HCT116 (cell line): Measurements from ENCODE around the gene NRIP3. TPM values are rescaled to one million over a fixed set of nuclear protein-coding genes. Genes with fewer than 3 reads are reported as not detected.
A peak's percentile ranks its signal among the peaks of the same experiment; 100 is the strongest.

Source experiments
- ATAC-seq: fragments of 200-7000 bp; cut with Tn5 transposase; 2 replicates; pipeline ENCODE4 v1.9.1; 2020; ENCODE audit warnings: mild to moderate bottlenecking, moderate library complexity
- BruUV-seq: library from RNA; stranded (reverse); fragments of 400-500 nt; replicated peaks from 2 replicates; lab custom pipeline; 2021; lab: Mats Ljungman, UMichigan
- CTCF ChIA-PET: fragments of 300-600 bp; sonication (Branson Sonifier 250); formaldehyde crosslinking; loops from one replicate; lab custom pipeline; 2021; ENCODE audit warnings: antibody characterized with exemption; lab: Charles Lee
- POLR2A ChIA-PET: fragments of 300-600, 350-600 bp; sonication (Branson Sonifier 250); formaldehyde crosslinking; loops from one replicate; lab custom pipeline; 2021; ENCODE audit warnings: antibody characterized with exemption; lab: Charles Lee
- RAD21 ChIA-PET, 2 experiments: fragments of 300-600 bp; sonication (Branson Sonifier 250); formaldehyde crosslinking; loops; one replicate each; lab custom pipeline; 2023; ENCODE audit warnings: low total read pairs in 2 of 2; ENCODE audit not compliant: uncharacterized antibody in 2 of 2, unreplicated experiment in 2 of 2, low non-redundant PET in 1 of 2; lab: Charles Lee
- DNase-seq: peaks from one replicate; pipeline ENCODE4 v3.0.0-alpha.2; 2010; ENCODE audit warnings: low read depth, low spot score
- H2AFZ ChIP-seq: fragments of 200-600 bp; shearing (Covaris generic), sonication (generic); 2 replicates; pipeline ENCODE4 v1.6.1; 2017; ENCODE audit warnings: low read depth, mixed run types, mixed read lengths, antibody characterized with exemption, low read length; ENCODE audit not compliant: poor library complexity, severe bottlenecking
- H3K27ac ChIP-seq: 2 replicates; pipeline ENCODE4 v1.5.1; 2012; ENCODE audit warnings: low read depth, low read length
- H3K27me3 ChIP-seq: fragments of 200-600 bp; sonication (generic); 2 replicates; pipeline ENCODE4 v1.6.1; 2016; ENCODE audit warnings: mixed run types, low read length, mixed read lengths; ENCODE audit not compliant: insufficient read depth
- H3K36me3 ChIP-seq, 2 experiments: fragments of 200-500 bp in 1 of 2; fragments of 200-600 bp in 1 of 2; sonication (Bioruptor generic) in 1 of 2; sonication (generic) in 1 of 2; 2 replicates each; pipeline versions ENCODE4 v1.5.1 to v1.6.1; 2014 to 2016; ENCODE audit warnings: low read length in 2 of 2, inconsistent platforms in 1 of 2, mixed read lengths in 1 of 2, mixed run types in 1 of 2; ENCODE audit not compliant: insufficient read depth in 2 of 2, control insufficient read depth in 1 of 2
- H3K4me1 ChIP-seq, 2 experiments: fragments of 200-600 bp in 1 of 2; sonication (generic) in 1 of 2; 2 replicates each; pipeline versions ENCODE4 v1.5.1 to v1.6.1; 2012 to 2017; ENCODE audit warnings: low read length in 2 of 2, inconsistent platforms in 1 of 2, mild to moderate bottlenecking in 1 of 2, mixed read lengths in 1 of 2, mixed run types in 1 of 2, moderate library complexity in 1 of 2; ENCODE audit not compliant: insufficient read depth in 2 of 2, control insufficient read depth in 1 of 2
- H3K4me2 ChIP-seq: fragments of 200-600 bp; sonication (generic); 2 replicates; pipeline ENCODE4 v1.6.1; 2017; ENCODE audit warnings: mixed run types, low read length, mixed read lengths
- H3K4me3 ChIP-seq, 2 experiments: fragments of 200-600 bp in 1 of 2; sonication (generic) in 1 of 2; replicated peaks in 1 of 2; 2 replicates each; pipeline ENCODE4 v1.5.1; 2011 to 2016; ENCODE audit warnings: low read length in 2 of 2, control low read depth in 1 of 2, low read depth in 1 of 2, mild to moderate bottlenecking in 1 of 2, mixed read lengths in 1 of 2, mixed run types in 1 of 2
- H3K79me2 ChIP-seq: fragments of 200-600 bp; sonication (generic); 2 replicates; pipeline ENCODE4 v1.6.1; 2017; ENCODE audit warnings: mild to moderate bottlenecking, mixed run types, low read length, moderate library complexity, mixed read lengths; ENCODE audit not compliant: insufficient read depth
- H3K9ac ChIP-seq: fragments of 200-600 bp; sonication (generic); 2 replicates; pipeline ENCODE4 v1.6.1; 2016; ENCODE audit warnings: low read length, mixed read lengths
- H3K9me2 ChIP-seq: fragments of 200-600 bp; sonication (generic), shearing (Covaris generic); 2 replicates; pipeline ENCODE4 v1.6.1; 2017; ENCODE audit warnings: mixed run types, mild to moderate bottlenecking, moderate library complexity; ENCODE audit not compliant: insufficient read depth
- H3K9me3 ChIP-seq, 2 experiments: fragments of 200-500 bp in 1 of 2; fragments of 200-600 bp in 1 of 2; sonication (Bioruptor generic) in 1 of 2; sonication (generic) in 1 of 2; 2 replicates each; pipeline ENCODE4 v1.6.1; 2014 to 2017; ENCODE audit warnings: low read length in 2 of 2, mixed read lengths in 2 of 2, inconsistent platforms in 1 of 2, low read depth in 1 of 2, mild to moderate bottlenecking in 1 of 2, mixed run types in 1 of 2, moderate library complexity in 1 of 2; ENCODE audit not compliant: control insufficient read depth in 1 of 2, insufficient read depth in 1 of 2
- H4K20me1 ChIP-seq: fragments of 200-600 bp; sonication (generic), shearing (Covaris generic); 2 replicates; pipeline ENCODE4 v1.6.1; 2017; ENCODE audit warnings: mixed run types, mild to moderate bottlenecking, moderate library complexity; ENCODE audit not compliant: insufficient read depth
- ATF3 ChIP-seq: IDR thresholded peaks from 2 replicates; pipeline ENCODE4 v1.6.1; 2012
- CTCF ChIP-seq, 3 experiments: fragments of 200-600 bp in 1 of 3; sonication (generic) in 1 of 3; IDR thresholded peaks in 2 of 3; conservative IDR thresholded peaks in 1 of 3; 2 replicates each; pipeline ENCODE4 v1.5.1; 2012 to 2017; ENCODE audit warnings: low read depth in 2 of 3, low read length in 2 of 3, antibody characterized with exemption in 1 of 3, borderline replicate concordance in 1 of 3, control low read depth in 1 of 3, mild to moderate bottlenecking in 1 of 3, mixed read lengths in 1 of 3, mixed run types in 1 of 3, moderate library complexity in 1 of 3; ENCODE audit not compliant: insufficient read depth in 1 of 3
- JUND ChIP-seq: IDR thresholded peaks from 2 replicates; pipeline ENCODE4 v1.6.1; 2012
- MAX ChIP-seq: IDR thresholded peaks from 2 replicates; pipeline ENCODE4 v1.6.1; 2012
- RAD21 ChIP-seq: IDR thresholded peaks from 2 replicates; pipeline ENCODE4 v1.6.1; 2012; ENCODE audit warnings: low read depth, mild to moderate bottlenecking
- intact Hi-C: fragments of 100-400 bp; cut with micrococcal nuclease; formaldehyde crosslinking; loops from 2 replicates; pipeline ENCODE4 v1.10.0; 2022
- total RNA-seq: library from RNA; stranded (reverse); gene quantifications from one replicate; pipeline ENCODE4 v1.2.1, GENCODE V29; 2021; ENCODE audit not compliant: unreplicated experiment

The NRIP3 gene
- total RNA-seq, 1 experiment from 2014 or later, result 0.15 TPM

- Histone ChIP-seq H3K36me3 (no peaks in the 10 kb centered on the region), H4K20me1 (no peaks in the 10 kb centered on the region), H3K9me3 (no peaks in the 10 kb centered on the region), H3K9me2 (no peaks in the 10 kb centered on the region), H3K27me3 (no peaks in the 10 kb centered on the region), H3K9ac (no peak overlapping the region; the same call in 1 of the 2 replicates), H3K4me3 (no peak overlapping the region), H3K79me2 (peaks cover 45% of the 10 kb centered on the region), H3K4me2 (no peak overlapping the region), H3K27ac (no peak overlapping the region), H3K4me1 (peaks cover 10 to 25% of the 10 kb centered on the region in 2 experiments), H2AFZ (no peak overlapping the region)
- ChIA-PET CTCF (interaction anchor here (1.0 kb wide), 1 partner anchor 49 kb away, joined by 3 read pairs; no protein-coding TSS in a partner anchor), RAD21 (no interaction called here), POLR2A (no interaction called here)
- DNase-seq (no peak), ATAC-seq (no peak)
- intact Hi-C loops, result loop anchor here (5.0 kb wide), 2 partner anchors 176 to 274 kb away; no protein-coding TSS in a partner anchor
- no TSS peak for BruUV-seq
- no peak for TF ChIP-seq ATF3
These were observed 42.4 kb downstream of the NRIP3 start for GRCh38 chr11:8961401-8961800.

GRCh38 chr11:8959546-8960166 lies 44.1 kb downstream of the NRIP3 start:
- H3K79me2 ChIP-seq, result peaks cover 45% of the 10 kb centered on the region
- POLR2A ChIA-PET, result interaction anchor here (1.0 to 1.3 kb wide), 3 partner anchors 269 to 277 kb away, joined by 3 to 4 read pairs (median 3); partner anchors contain the start of genes RPL27A and TRIM66
- no peak overlapping the region for H3K4me3 ChIP-seq
- H3K9me2 ChIP-seq, result no peaks in the 10 kb centered on the region
- peak; percentile 67 for DNase-seq
- no peak overlapping the region for H2AFZ ChIP-seq
- no peak overlapping the region for H3K4me2 ChIP-seq
- no peak overlapping the region for H3K27ac ChIP-seq
- peaks cover 3 to 14% of the 10 kb centered on the region in 2 experiments; a peak in 3 of 4 replicates for H3K4me1 ChIP-seq
- no peaks in the 10 kb centered on the region for H3K36me3 ChIP-seq
- H3K9me3 ChIP-seq, result no peaks in the 10 kb centered on the region
- no peaks in the 10 kb centered on the region for H3K27me3 ChIP-seq
- peak; percentile 59 to 77 (median 66) for TF ChIP-seq CTCF (IDR thresholded peaks at IDR 0.05 in 2 of 3, conservative IDR thresholded peaks at IDR 0.05 in 1 of 3; ENCODE audit: borderline replicate concordance in 1 of 3, insufficient read depth in 1 of 3, low read depth in 2 of 3, low read length in 2 of 3)
- TF ChIP-seq RAD21, result peak; percentile 79
- TF ChIP-seq MAX, result no peak
- TF ChIP-seq JUND, result no peak
- H4K20me1 ChIP-seq, result no peaks in the 10 kb centered on the region
- CTCF ChIA-PET, result interaction anchor here (0.6 to 1.9 kb wide), 25 partner anchors 10 to 953 kb away, joined by 3 to 28 read pairs (median 4); partner anchors contain the start of gene AKIP1
- no peak overlapping the region for H3K9ac ChIP-seq
- no TSS peak for BruUV-seq
- RAD21 ChIA-PET, result interaction anchor here (0.6 to 1.2 kb wide), 4 partner anchors 25 to 270 kb away, joined by 3 to 5 read pairs (median 4); no protein-coding TSS in a partner anchor
- intact Hi-C loops, result loop anchor here (1.0 to 10.0 kb wide), 4 partner anchors 45 to 735 kb away; no protein-coding TSS in a partner anchor
- ATAC-seq, result 0 out of 2 replicates have a peak, but pooled peaks have one; percentile 20
